NT2/D1 (cell line): ENCODE data around the gene EFCC1.

ENCODE experiments used
- SUZ12 ChIP-seq: IDR thresholded peaks from 2 replicates; pipeline ENCODE4 v1.6.1; 2011; ENCODE audit not compliant: insufficient read length, insufficient read depth; ENCODE audit errors: extremely low read depth
- YY1 ChIP-seq: IDR thresholded peaks from 2 replicates; pipeline ENCODE4 v1.6.1; 2011; ENCODE audit not compliant: insufficient read length, insufficient read depth

- TF ChIP-seq YY1: no peak
- no peak for TF ChIP-seq SUZ12
Measured at GRCh38 chr3:129022114-129023007, 21.3 kb downstream of the EFCC1 start.
